Measurements from ENCODE around the gene MAGI2.
"Not testable (repeated sequence)": the region's sequence is repeated elsewhere in the genome, so short reads cannot be mapped to it uniquely, and the experiment has no call there.

MAGI2 gene

DNA sequence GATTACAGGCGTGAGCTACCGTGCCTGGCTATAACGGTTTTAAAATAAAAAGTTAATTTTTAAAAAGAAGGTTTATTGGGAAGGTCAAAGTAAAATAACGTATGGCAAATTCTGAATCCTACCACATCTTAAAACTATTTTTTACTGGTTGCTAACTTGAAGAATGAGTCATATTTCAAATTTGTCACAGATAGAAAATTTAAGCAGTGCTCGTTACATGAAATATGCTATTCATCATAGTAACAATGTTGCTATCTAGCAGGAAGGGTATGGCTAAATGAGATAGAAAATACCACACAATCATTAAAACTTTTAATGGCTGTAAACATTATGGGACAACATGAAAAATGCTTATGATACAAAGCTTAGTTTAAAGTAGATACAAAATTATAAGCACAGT lies 1154.4 kb downstream of the MAGI2 start:
- H3K23ac ChIP-seq (ENCODE audit: low read depth, low read length, poor library complexity), result no peak overlapping the region

DNA sequence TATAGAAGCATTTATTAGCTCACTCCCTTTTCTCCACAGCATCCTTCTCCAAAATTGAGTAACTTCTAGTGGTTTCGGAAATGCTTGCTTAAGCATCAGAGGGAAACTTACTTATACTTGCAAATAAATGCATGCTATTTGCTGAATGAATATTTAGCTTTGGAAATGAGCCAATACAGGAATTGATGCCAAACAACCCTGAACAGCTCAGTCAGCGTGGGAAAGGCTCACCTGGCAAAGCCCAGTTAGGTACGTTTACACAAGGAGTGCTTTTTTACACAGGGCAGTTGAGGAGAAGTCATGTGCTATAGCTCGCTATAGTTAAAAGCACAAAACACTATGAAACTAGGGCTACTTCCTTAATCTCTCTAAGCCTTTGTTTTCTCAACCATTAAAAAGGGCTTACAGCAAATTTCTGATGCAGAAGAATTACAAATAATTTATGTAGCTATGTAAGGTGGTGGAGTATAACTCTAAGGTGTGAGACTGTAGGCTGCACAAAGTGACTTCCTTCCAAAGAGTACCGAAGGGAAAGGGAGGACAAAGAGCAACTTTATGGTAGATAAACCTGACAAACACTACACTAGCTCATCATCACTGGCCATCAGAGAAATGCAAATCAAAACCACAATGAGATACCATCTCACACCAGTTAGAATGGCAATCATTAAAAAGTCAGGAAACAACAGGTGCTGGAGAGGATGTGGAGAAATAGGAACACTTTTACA lies 1156.7 kb downstream of the MAGI2 start:
- Histone ChIP-seq H2BK15ac (ENCODE audit: low read length) (no peak overlapping the region), H3K9me3 (replicated peaks in 1 of 2; ENCODE audit: control insufficient read depth in 2 of 2, insufficient read depth in 1 of 2, low read depth in 1 of 2, low read length in 2 of 2) (no peaks in the 10 kb centered on the region), H3K36me3 (replicated peaks in 1 of 2; ENCODE audit: control insufficient read depth in 2 of 2, insufficient read depth in 2 of 2, low read length in 2 of 2) (no peaks in the 10 kb centered on the region), H4K91ac (ENCODE audit: low read depth, low read length, poor library complexity) (no peak overlapping the region), H2BK12ac (ENCODE audit: low read length) (no peak overlapping the region), H3K4me3 (ENCODE audit: low read length in 2 of 2) (no peak overlapping the region), H3K4me1 (ENCODE audit: control insufficient read depth in 2 of 2, insufficient read depth in 1 of 2, low read depth in 1 of 2, low read length in 2 of 2) (peaks cover 0 to 2% of the 10 kb centered on the region in 2 donors), H3K14ac (ENCODE audit: low read length) (no peak overlapping the region), H3K4me2 (ENCODE audit: insufficient read depth, low read length, poor library complexity, severe bottlenecking) (no peak overlapping the region), H2BK5ac (ENCODE audit: low read length) (no peak overlapping the region), H3K18ac (ENCODE audit: low read length) (no peak overlapping the region), H3K79me1 (ENCODE audit: low read depth, low read length) (no peaks in the 10 kb centered on the region), H2AFZ (ENCODE audit: low read length) (no peak overlapping the region), H3K27me3 (ENCODE audit: control insufficient read depth in 3 of 3, insufficient read depth in 3 of 3, low read depth in 1 of 3, low read length in 3 of 3) (no peaks in the 10 kb centered on the region), H2BK120ac (ENCODE audit: low read depth, low read length) (no peak overlapping the region), H3K27ac (replicated peaks; ENCODE audit: low read length) (no peak overlapping the region), H4K8ac (ENCODE audit: low read depth, low read length) (no peak overlapping the region), H3K9ac (ENCODE audit: low read depth, low read length, poor library complexity) (no peak overlapping the region), H3K4ac (ENCODE audit: low read length) (no peak overlapping the region), H2AK5ac (ENCODE audit: low read depth, low read length) (no peak overlapping the region), H3K23ac (ENCODE audit: low read depth, low read length, poor library complexity) (no peak overlapping the region)
- DNase-seq (ENCODE audit: low spot score), result no peak
- WGBS, 2 donors (ENCODE audit: extremely low coverage in 2 of 2, insufficient read length in 2 of 2, insufficient replicate concordance in 1 of 2), result no CpG with 5 or more reads among the region's 5 CpGs

More for the DNA sequence above, 1154.4 kb downstream of the MAGI2 start:
- WGBS, 2 donors (ENCODE audit: extremely low coverage in 2 of 2, insufficient read length in 2 of 2, insufficient replicate concordance in 1 of 2), result 100% methylated on average over 2 of the region's 5 CpGs; no CpG with 5 or more reads in 1 of the 2 donors
- H3K14ac ChIP-seq (ENCODE audit: low read length), result no peak overlapping the region
- H3K4ac ChIP-seq (ENCODE audit: low read length), result no peak overlapping the region
- no peak overlapping the region for H4K8ac ChIP-seq (ENCODE audit: low read depth, low read length)
- no peaks in the 10 kb centered on the region for H3K9me3 ChIP-seq (replicated peaks in 1 of 2; ENCODE audit: control insufficient read depth in 2 of 2, insufficient read depth in 1 of 2, low read depth in 1 of 2, low read length in 2 of 2)
- DNase-seq (ENCODE audit: low spot score), result no peak
- H3K36me3 ChIP-seq (replicated peaks in 1 of 2; ENCODE audit: control insufficient read depth in 2 of 2, insufficient read depth in 2 of 2, low read length in 2 of 2), result no peaks in the 10 kb centered on the region
- peaks cover 0 to 2% of the 10 kb centered on the region in 2 donors for H3K4me1 ChIP-seq (ENCODE audit: control insufficient read depth in 2 of 2, insufficient read depth in 1 of 2, low read depth in 1 of 2, low read length in 2 of 2)
- H3K27me3 ChIP-seq (ENCODE audit: control insufficient read depth in 3 of 3, insufficient read depth in 3 of 3, low read depth in 1 of 3, low read length in 3 of 3), result no peaks in the 10 kb centered on the region
- no peak overlapping the region for H2AK5ac ChIP-seq (ENCODE audit: low read depth, low read length)
- no peak overlapping the region for H3K4me2 ChIP-seq (ENCODE audit: insufficient read depth, low read length, poor library complexity, severe bottlenecking)
- no peak overlapping the region for H2BK120ac ChIP-seq (ENCODE audit: low read depth, low read length)
- H2BK15ac ChIP-seq (ENCODE audit: low read length), result no peak overlapping the region
- H3K79me1 ChIP-seq (ENCODE audit: low read depth, low read length), result no peaks in the 10 kb centered on the region
- H3K27ac ChIP-seq (replicated peaks; ENCODE audit: low read length), result no peak overlapping the region
- no peak overlapping the region for H2AFZ ChIP-seq (ENCODE audit: low read length)
- H4K91ac ChIP-seq (ENCODE audit: low read depth, low read length, poor library complexity), result no peak overlapping the region
- no peak overlapping the region for H3K18ac ChIP-seq (ENCODE audit: low read length)
- no peak overlapping the region for H3K4me3 ChIP-seq (ENCODE audit: low read length in 2 of 2)
- H2BK12ac ChIP-seq (ENCODE audit: low read length), result no peak overlapping the region
- no peak overlapping the region for H3K9ac ChIP-seq (ENCODE audit: low read depth, low read length, poor library complexity)
- no peak overlapping the region for H2BK5ac ChIP-seq (ENCODE audit: low read length)

DNA sequence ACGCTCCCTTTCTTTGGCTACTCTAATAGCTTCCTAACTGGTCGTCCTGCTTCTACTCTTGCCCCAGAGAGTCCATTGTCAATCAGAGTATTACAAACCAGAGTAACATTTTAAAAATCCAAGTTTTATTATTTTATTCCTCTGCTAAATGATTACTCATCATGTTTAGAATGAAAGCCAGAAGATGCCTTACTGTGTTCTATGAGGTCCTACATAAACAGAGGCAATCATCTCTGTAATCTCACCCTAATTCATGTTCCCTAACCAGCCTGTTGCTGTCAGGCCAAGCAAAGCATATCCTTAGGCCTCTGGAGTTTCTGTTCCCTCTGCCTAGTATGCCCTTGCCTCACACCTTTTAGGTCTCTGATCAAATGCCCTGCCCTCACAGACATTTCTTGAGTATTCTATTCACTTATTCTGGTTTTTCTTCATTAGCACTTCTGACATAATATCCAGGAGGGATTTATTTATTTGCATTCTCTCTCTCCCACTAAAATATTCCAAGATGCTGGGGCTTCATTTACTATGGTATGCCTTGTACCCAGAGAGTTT lies 1157.3 kb downstream of the MAGI2 start:
- Histone ChIP-seq H3K18ac (ENCODE audit: low read length) (no peak overlapping the region), H2BK15ac (ENCODE audit: low read length) (no peak overlapping the region), H2BK5ac (ENCODE audit: low read length) (no peak overlapping the region), H3K27me3 (ENCODE audit: control insufficient read depth in 3 of 3, insufficient read depth in 3 of 3, low read depth in 1 of 3, low read length in 3 of 3) (no peaks in the 10 kb centered on the region), H3K79me1 (ENCODE audit: low read depth, low read length) (no peaks in the 10 kb centered on the region), H3K36me3 (replicated peaks in 1 of 2; ENCODE audit: control insufficient read depth in 2 of 2, insufficient read depth in 2 of 2, low read length in 2 of 2) (no peaks in the 10 kb centered on the region), H2AFZ (ENCODE audit: low read length) (no peak overlapping the region), H3K4me1 (ENCODE audit: control insufficient read depth in 2 of 2, insufficient read depth in 1 of 2, low read depth in 1 of 2, low read length in 2 of 2) (no peaks in the 10 kb centered on the region), H3K9ac (ENCODE audit: low read depth, low read length, poor library complexity) (no peak overlapping the region), H4K8ac (ENCODE audit: low read depth, low read length) (no peak overlapping the region), H3K4me2 (ENCODE audit: insufficient read depth, low read length, poor library complexity, severe bottlenecking) (no peak overlapping the region), H2BK12ac (ENCODE audit: low read length) (no peak overlapping the region), H3K4ac (ENCODE audit: low read length) (no peak overlapping the region), H3K4me3 (ENCODE audit: low read length in 2 of 2) (no peak overlapping the region), H4K91ac (ENCODE audit: low read depth, low read length, poor library complexity) (no peak overlapping the region), H2AK5ac (ENCODE audit: low read depth, low read length) (no peak overlapping the region), H3K23ac (ENCODE audit: low read depth, low read length, poor library complexity) (no peak overlapping the region), H3K27ac (replicated peaks; ENCODE audit: low read length) (no peak overlapping the region), H2BK120ac (ENCODE audit: low read depth, low read length) (no peak overlapping the region), H3K14ac (ENCODE audit: low read length) (no peak overlapping the region), H3K9me3 (replicated peaks in 1 of 2; ENCODE audit: control insufficient read depth in 2 of 2, insufficient read depth in 1 of 2, low read depth in 1 of 2, low read length in 2 of 2) (no peaks in the 10 kb centered on the region)
- DNase-seq (ENCODE audit: low spot score), result no peak
- whole genome bisulfite sequencing, 2 donors (ENCODE audit: extremely low coverage in 2 of 2, insufficient read length in 2 of 2, insufficient replicate concordance in 1 of 2), result no CpG with 5 or more reads among the region's 2 CpGs

DNA sequence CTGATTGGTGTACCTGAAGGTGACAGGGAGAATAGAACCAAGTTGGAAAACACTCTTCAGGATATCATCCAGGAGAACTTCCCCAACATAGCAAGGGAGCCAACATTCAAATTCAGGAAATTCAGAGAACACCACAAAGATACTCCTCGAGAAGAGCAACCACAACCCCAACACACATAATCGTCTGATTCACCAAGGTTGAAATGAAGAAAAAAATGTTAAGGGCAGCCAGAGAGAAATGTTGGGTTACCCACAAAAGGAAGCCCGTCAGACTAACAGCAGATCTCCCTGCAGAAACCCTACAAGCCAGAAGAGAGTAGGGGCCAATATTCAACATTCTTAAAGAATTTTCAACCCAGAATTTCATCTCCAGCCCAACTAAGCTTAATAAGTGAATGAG lies 1164.0 kb downstream of the MAGI2 start:
- no CpG with 5 or more reads among the region's 3 CpGs for WGBS, 2 donors (ENCODE audit: extremely low coverage in 2 of 2, insufficient read length in 2 of 2, insufficient replicate concordance in 1 of 2)
- H2BK12ac ChIP-seq (ENCODE audit: low read length); H2BK15ac ChIP-seq (ENCODE audit: low read length); H3K9me3 ChIP-seq (replicated peaks in 1 of 2; ENCODE audit: control insufficient read depth in 2 of 2, insufficient read depth in 1 of 2, low read depth in 1 of 2, low read length in 2 of 2); H3K9ac ChIP-seq (ENCODE audit: low read depth, low read length, poor library complexity); H2BK5ac ChIP-seq (ENCODE audit: low read length); H3K79me1 ChIP-seq (ENCODE audit: low read depth, low read length); H3K4me1 ChIP-seq (ENCODE audit: control insufficient read depth in 2 of 2, insufficient read depth in 1 of 2, low read depth in 1 of 2, low read length in 2 of 2); H4K8ac ChIP-seq (ENCODE audit: low read depth, low read length); H2AK5ac ChIP-seq (ENCODE audit: low read depth, low read length); H3K36me3 ChIP-seq (replicated peaks in 1 of 2; ENCODE audit: control insufficient read depth in 2 of 2, insufficient read depth in 2 of 2, low read length in 2 of 2); H3K27me3 ChIP-seq (ENCODE audit: control insufficient read depth in 3 of 3, insufficient read depth in 3 of 3, low read depth in 1 of 3, low read length in 3 of 3); H3K27ac ChIP-seq (replicated peaks; ENCODE audit: low read length); H4K91ac ChIP-seq (ENCODE audit: low read depth, low read length, poor library complexity); DNase-seq (ENCODE audit: low spot score); H2AFZ ChIP-seq (ENCODE audit: low read length); H3K4me3 ChIP-seq (ENCODE audit: low read length in 2 of 2); H3K4ac ChIP-seq (ENCODE audit: low read length); H3K14ac ChIP-seq (ENCODE audit: low read length); H2BK120ac ChIP-seq (ENCODE audit: low read depth, low read length); H3K4me2 ChIP-seq (ENCODE audit: insufficient read depth, low read length, poor library complexity, severe bottlenecking); H3K23ac ChIP-seq (ENCODE audit: low read depth, low read length, poor library complexity); H3K18ac ChIP-seq (ENCODE audit: low read length): not testable (repeated sequence)

Measured in neuronal stem cell (in vitro differentiated cells).